ENCODE results near the gene ESRRB.

ESRRB gene

GRCh38 chr14:76456891-76457586 lies 81.1 kb downstream of the ESRRB start:
- DNase-seq, result no peak

GRCh38 chr14:76457841-76458240 lies 81.9 kb downstream of the ESRRB start:
- DNase-seq, result no peak

GRCh38 chr14:76461886-76462285 lies 85.9 kb downstream of the ESRRB start:
- no peak for DNase-seq

- DNase-seq, result no peak
Observed at GRCh38 chr14:76462330-76462729, 86.4 kb downstream of the ESRRB start.

- DNase-seq, result no peak
Observed at GRCh38 chr14:76463105-76463504, 87.2 kb downstream of the ESRRB start.

- DNase-seq, result no peak
Observed at GRCh38 chr14:76464856-76465255, 88.9 kb downstream of the ESRRB start.

- no peak for DNase-seq
Observed at GRCh38 chr14:76465664-76466063, 89.7 kb downstream of the ESRRB start.

- no peak for DNase-seq
Observed at GRCh38 chr14:76467711-76468155, 91.8 kb downstream of the ESRRB start.

- no peak for DNase-seq
Observed at GRCh38 chr14:76472199-76472723, 96.3 kb downstream of the ESRRB start.

GRCh38 chr14:76473481-76474263 lies 97.7 kb downstream of the ESRRB start:
- DNase-seq, result no peak

- no peak for DNase-seq
Observed at GRCh38 chr14:76480426-76480825, 104.5 kb downstream of the ESRRB start.

GRCh38 chr14:76484355-76484754 lies 108.4 kb downstream of the ESRRB start:
- DNase-seq, result no peak

GRCh38 chr14:76486251-76486743 lies 110.4 kb downstream of the ESRRB start:
- DNase-seq, result no peak

GRCh38 chr14:76488551-76488950 lies 112.6 kb downstream of the ESRRB start:
- DNase-seq, result no peak

- no peak for DNase-seq
Observed at GRCh38 chr14:76489667-76490066, 113.7 kb downstream of the ESRRB start.

- DNase-seq, result no peak
Observed at GRCh38 chr14:76490111-76490510, 114.2 kb downstream of the ESRRB start.

GRCh38 chr14:76490735-76491134 lies 114.8 kb downstream of the ESRRB start:
- DNase-seq, result no peak

- DNase-seq, result no peak
Observed at GRCh38 chr14:76491172-76491930, 115.4 kb downstream of the ESRRB start.

- no peak for DNase-seq
Observed at GRCh38 chr14:76495983-76496382, 120.0 kb downstream of the ESRRB start.

- DNase-seq, result no peak
Observed at GRCh38 chr14:76496595-76496994, 120.7 kb downstream of the ESRRB start.

GRCh38 chr14:76497550-76498462 lies 121.9 kb downstream of the ESRRB start:
- DNase-seq, result no peak

- DNase-seq, result no peak
Observed at GRCh38 chr14:76498463-76498935, 122.6 kb downstream of the ESRRB start.

Data from activated T-cell treated with anti-CD3 and anti-CD28 coated beads, Interleukin-2, amount 50 U/mL, for 1 hour (primary cell).